Loucy (cell line): Measurements from ENCODE around the gene UFSP1.
"Not testable (repeated sequence)": the region's sequence is repeated elsewhere in the genome, so short reads cannot be mapped to it uniquely, and the experiment has no call there.

Experiments
- H2AFZ ChIP-seq: fragments of 200-600 bp; sonication (generic); 2 replicates; pipeline ENCODE4 v1.6.0; 2016; ENCODE audit warnings: antibody characterized with exemption, mild to moderate bottlenecking, low read length, moderate library complexity
- H3F3A ChIP-seq: fragments of 200-600 bp; 2 replicates; pipeline ENCODE4 v1.6.0; 2016; ENCODE audit warnings: antibody characterized with exemption, low read depth, mild to moderate bottlenecking
- H3K27me3 ChIP-seq: fragments of 200-600 bp; sonication (generic); 2 replicates; pipeline ENCODE4 v1.6.1; 2014; ENCODE audit warnings: low read length, mild to moderate bottlenecking; ENCODE audit not compliant: insufficient read depth, poor library complexity, severe bottlenecking
- H3K36me3 ChIP-seq: fragments of 200-600 bp; sonication (generic); 2 replicates; pipeline ENCODE4 v1.6.1; 2016; ENCODE audit warnings: low read length; ENCODE audit not compliant: insufficient read depth
- H3K4me1 ChIP-seq: fragments of 200-600 bp; sonication (generic); 2 replicates; pipeline ENCODE4 v1.5.1; 2014; ENCODE audit warnings: low read length, mild to moderate bottlenecking; ENCODE audit not compliant: insufficient read depth, poor library complexity, severe bottlenecking
- H3K4me2 ChIP-seq: fragments of 200-600 bp; sonication (generic); 2 replicates; pipeline ENCODE4 v1.6.0; 2014; ENCODE audit warnings: antibody characterized with exemption, low read length, low read depth, mild to moderate bottlenecking; ENCODE audit not compliant: poor library complexity, severe bottlenecking
- H3K4me3 ChIP-seq: fragments of 200-600 bp; sonication (generic); 2 replicates; pipeline ENCODE4 v1.5.1; 2014; ENCODE audit warnings: low read length, mild to moderate bottlenecking, mixed read lengths; ENCODE audit not compliant: poor library complexity, severe bottlenecking
- H3K79me2 ChIP-seq: fragments of 200-600 bp; sonication (generic); 2 replicates; pipeline ENCODE4 v1.6.1; 2014; ENCODE audit warnings: low read length; ENCODE audit not compliant: insufficient read depth
- H3K9ac ChIP-seq: fragments of 200-600 bp; sonication (generic); 2 replicates; pipeline ENCODE4 v1.6.0; 2014; ENCODE audit warnings: mild to moderate bottlenecking, low read depth, low read length, moderate library complexity; ENCODE audit not compliant: poor library complexity, severe bottlenecking
- H3K9me2 ChIP-seq: fragments of 200-600 bp; sonication (generic); replicated peaks from 2 replicates; pipeline ENCODE4 v1.6.1; 2016; ENCODE audit warnings: low read depth, low read length, mixed read lengths
- H3K9me3 ChIP-seq: fragments of 200-600 bp; sonication (generic); 2 replicates; pipeline ENCODE4 v1.6.1; 2014; ENCODE audit warnings: mild to moderate bottlenecking, antibody characterized with exemption, low read length, low read depth; ENCODE audit not compliant: insufficient read depth
- H4K20me1 ChIP-seq: fragments of 200-600 bp; sonication (generic); 2 replicates; pipeline ENCODE4 v1.6.0; 2014; ENCODE audit warnings: antibody characterized with exemption, low read length, mild to moderate bottlenecking; ENCODE audit not compliant: insufficient read depth, poor library complexity, severe bottlenecking
- EZH2phosphoT487 ChIP-seq: fragments of 200-600 bp; IDR thresholded peaks from 2 replicates; pipeline ENCODE4 v1.6.1; 2018; ENCODE audit warnings: antibody characterized with exemption, mild to moderate bottlenecking, moderate library complexity, borderline replicate concordance
- TF ChIP-seq, protein P1 (sequence below): fragments of 200-600 bp; sonication (generic); conservative IDR thresholded peaks from 2 replicates; pipeline ENCODE4 v1.5.1; 2014; ENCODE audit warnings: mild to moderate bottlenecking, antibody characterized with exemption, low read length

UFSP1 gene

DNA sequence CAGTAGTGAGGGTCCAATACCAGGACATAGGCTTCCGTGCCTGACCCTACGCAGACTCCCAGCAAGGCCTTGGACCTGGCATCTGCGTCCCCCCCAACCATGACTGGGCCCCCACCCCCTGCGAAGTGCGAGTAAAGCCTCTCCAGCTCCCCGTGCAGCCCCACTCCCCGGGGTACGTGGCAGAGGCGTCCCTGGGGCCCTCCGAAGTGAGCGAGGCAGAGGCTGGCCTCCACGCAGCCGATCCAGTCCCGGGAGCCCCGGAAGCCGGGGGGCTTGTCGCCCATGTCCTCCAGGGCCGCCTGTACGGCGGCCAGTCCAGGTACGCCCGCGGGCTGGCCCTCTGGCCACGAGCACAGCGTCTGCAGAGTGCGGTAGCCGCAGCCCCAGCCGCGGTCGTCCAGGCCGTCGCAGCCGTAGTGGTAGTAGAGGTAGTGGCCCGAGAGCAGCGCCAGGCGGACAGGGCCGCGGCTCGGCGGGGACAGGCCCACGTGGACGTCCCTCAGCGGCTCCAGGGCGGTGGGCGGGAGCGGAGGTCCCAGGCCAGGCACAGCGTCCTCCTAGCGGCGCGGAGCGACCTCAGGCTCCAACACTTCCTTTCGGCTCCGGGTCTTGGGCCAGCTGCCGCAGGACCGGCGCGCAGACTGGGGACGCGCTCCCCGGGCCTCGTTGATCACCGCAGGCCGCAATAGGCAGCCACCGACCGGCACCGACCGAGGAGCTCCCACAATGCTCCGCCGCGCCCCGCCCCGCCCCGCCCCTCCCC is at the start of gene UFSP1:
Gene UFSP1 (minus strand): TSS at position 728 of the 763 bp plus-strand sequence. CDS start 444 bp downstream, at position 284.
- Histone ChIP-seq H3K79me2 (peaks cover 3% of the 10 kb centered on the region; the same call in 1 of the 2 replicates), H3K27me3 (no peaks in the 10 kb centered on the region), H3K9me2 (no peaks in the 10 kb centered on the region), H3K9me3 (no peaks in the 10 kb centered on the region), H3F3A (0 out of 2 replicates have a peak, but pooled peaks cover 5% of the 10 kb centered on the region), H3K9ac (peak within 1 kb of the TSS; percentile 72), H3K4me3 (peak within 1 kb of the TSS; percentile 75), H3K4me2 (peak within 1 kb of the TSS; percentile 72), H3K36me3 (peaks cover 48% of the 10 kb centered on the region; the same call in 1 of the 2 replicates), H2AFZ (peak within 1 kb of the TSS; percentile 86), H4K20me1 (peaks cover 23% of the 10 kb centered on the region), H3K4me1 (peaks cover 28% of the 10 kb centered on the region)
- TF ChIP-seq, protein P1, sequence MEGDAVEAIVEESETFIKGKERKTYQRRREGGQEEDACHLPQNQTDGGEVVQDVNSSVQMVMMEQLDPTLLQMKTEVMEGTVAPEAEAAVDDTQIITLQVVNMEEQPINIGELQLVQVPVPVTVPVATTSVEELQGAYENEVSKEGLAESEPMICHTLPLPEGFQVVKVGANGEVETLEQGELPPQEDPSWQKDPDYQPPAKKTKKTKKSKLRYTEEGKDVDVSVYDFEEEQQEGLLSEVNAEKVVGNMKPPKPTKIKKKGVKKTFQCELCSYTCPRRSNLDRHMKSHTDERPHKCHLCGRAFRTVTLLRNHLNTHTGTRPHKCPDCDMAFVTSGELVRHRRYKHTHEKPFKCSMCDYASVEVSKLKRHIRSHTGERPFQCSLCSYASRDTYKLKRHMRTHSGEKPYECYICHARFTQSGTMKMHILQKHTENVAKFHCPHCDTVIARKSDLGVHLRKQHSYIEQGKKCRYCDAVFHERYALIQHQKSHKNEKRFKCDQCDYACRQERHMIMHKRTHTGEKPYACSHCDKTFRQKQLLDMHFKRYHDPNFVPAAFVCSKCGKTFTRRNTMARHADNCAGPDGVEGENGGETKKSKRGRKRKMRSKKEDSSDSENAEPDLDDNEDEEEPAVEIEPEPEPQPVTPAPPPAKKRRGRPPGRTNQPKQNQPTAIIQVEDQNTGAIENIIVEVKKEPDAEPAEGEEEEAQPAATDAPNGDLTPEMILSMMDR = no peak
- TF ChIP-seq EZH2phosphoT487 = no peak

DNA sequence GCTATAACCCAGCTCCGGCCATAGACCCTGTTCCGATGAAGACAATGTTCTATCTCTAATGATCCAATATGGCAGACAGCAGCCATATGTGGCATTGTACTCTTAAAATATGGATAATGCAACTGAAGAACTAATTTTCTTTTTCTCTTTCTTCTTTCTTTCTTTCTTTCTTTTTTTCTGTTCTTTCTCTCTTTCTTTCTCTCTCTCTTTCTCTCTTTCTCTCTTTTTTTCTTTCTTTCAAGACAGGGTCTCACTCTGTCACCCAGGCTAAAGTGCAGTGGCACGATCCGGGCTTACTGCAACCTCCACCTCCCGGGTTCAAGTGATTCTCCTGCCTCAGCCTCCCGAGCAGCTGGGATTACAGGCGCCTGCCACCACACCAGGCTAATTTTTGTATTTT is 46.7 kb upstream of the UFSP1 start:
- not testable (repeated sequence) for H2AFZ ChIP-seq, H3K79me2 ChIP-seq, H4K20me1 ChIP-seq

DNA sequence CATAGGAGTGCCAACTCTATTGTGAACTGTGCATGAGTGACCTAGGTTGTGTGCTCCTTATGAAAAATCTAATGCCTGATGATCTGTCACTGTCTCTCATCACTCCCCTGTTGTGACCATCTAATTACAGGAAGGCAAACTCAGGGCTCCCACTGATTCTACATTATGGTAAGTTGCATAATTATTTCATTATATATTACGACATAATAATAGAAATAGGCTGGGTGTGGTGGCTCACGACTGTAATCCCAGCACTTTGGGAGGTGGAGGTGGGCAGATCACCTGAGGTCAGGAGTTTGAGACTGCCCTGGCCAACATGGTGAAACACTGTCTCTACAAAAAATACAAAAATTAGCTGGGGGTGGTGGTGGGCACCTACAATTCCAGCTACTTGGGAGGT is 45.9 kb upstream of the UFSP1 start:
- not testable (repeated sequence) for H3K27me3 ChIP-seq, H3F3A ChIP-seq, H3K9ac ChIP-seq, H2AFZ ChIP-seq, H3K36me3 ChIP-seq, H3K9me2 ChIP-seq, H3K4me2 ChIP-seq, H3K79me2 ChIP-seq, H3K4me3 ChIP-seq, H3K9me3 ChIP-seq, H3K4me1 ChIP-seq, H4K20me1 ChIP-seq

More for the DNA sequence above, 46.7 kb upstream of the UFSP1 start:
- H3K4me1 ChIP-seq, H3K9me2 ChIP-seq, H3K9me3 ChIP-seq, H3K36me3 ChIP-seq, H3F3A ChIP-seq, H3K4me3 ChIP-seq, H3K27me3 ChIP-seq, H3K9ac ChIP-seq, H3K4me2 ChIP-seq: not testable (repeated sequence)

DNA sequence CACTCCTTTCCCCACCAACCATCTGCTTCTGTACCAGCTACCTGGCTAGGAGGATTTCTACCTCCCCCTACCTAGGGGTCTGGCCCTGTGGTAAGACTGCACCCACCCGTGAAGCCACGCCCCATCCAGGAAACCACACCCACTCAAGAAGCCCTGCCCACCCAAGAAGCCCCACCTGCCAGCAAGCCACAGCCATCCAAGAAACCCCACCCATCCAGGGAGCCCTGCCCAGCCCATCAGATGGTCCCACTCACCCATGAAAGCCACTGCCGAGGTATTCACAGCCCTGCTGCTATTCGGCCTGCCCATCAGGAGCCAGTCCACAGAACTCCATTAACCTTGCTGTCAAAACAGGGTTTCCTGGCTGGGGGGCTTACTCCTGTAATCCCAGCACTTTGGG is 44.2 kb upstream of the UFSP1 start:
- Histone ChIP-seq H3K79me2 (no peaks in the 10 kb centered on the region), H4K20me1 (no peaks in the 10 kb centered on the region), H3K4me1 (no peaks in the 10 kb centered on the region), H3K36me3 (no peaks in the 10 kb centered on the region), H3K9ac (no peak overlapping the region), H3K27me3 (no peaks in the 10 kb centered on the region), H3K4me3 (no peak overlapping the region), H3K9me3 (no peaks in the 10 kb centered on the region), H2AFZ (no peak overlapping the region), H3K4me2 (no peak overlapping the region), H3F3A (no peaks in the 10 kb centered on the region), H3K9me2 (no peaks in the 10 kb centered on the region)
- no peak for TF ChIP-seq EZH2phosphoT487
- TF ChIP-seq, protein P1 = no peak
